Measurements from ENCODE around the gene CBFA2T2.

Gene CBFA2T2

DNA sequence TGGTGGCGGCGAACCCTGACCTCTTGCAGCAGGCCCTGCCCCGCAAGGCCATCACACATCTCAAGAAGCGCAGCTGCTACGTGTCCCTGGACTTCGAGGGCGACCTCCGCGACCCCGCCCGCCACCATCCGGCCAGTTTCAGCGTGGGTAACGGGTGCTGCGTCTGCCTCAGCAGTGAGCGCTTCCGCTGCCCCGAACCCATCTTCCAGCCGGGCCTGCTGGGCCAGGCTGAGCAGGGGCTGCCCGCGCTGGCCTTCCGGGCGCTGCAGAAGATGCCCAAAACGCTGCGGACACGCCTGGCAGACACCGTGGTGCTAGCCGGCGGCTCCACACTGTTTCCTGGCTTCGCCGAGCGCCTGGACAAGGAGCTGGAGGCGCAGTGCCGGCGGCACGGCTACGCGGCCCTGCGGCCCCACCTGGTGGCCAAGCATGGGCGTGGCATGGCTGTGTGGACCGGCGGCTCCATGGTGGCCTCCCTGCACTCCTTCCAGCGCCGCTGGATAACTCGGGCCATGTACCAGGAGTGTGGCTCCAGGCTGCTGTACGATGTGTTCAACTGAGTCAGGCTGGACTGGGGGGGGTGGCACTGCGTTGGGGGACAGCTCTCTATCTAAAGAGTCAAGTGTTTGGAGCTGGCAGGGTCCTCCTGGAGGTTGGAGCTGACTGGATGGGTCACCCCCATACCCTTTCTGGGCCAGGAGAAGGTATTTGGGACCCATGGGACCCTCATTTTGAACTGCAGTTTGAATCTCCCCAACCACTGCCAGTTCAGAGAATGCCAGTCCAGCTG is 178.0 kb downstream of the CBFA2T2 start:
- DNase-seq (ENCODE audit: low spot score), result peak; percentile 92

- DNase-seq (ENCODE audit: low spot score), result no peak
These were observed 178.7 kb downstream of the CBFA2T2 start for GRCh38 chr20:33668466-33669155.

GRCh38 chr20:33669224-33669623 is 179.3 kb downstream of the CBFA2T2 start:
- DNase-seq (ENCODE audit: low spot score), result no peak

DNA sequence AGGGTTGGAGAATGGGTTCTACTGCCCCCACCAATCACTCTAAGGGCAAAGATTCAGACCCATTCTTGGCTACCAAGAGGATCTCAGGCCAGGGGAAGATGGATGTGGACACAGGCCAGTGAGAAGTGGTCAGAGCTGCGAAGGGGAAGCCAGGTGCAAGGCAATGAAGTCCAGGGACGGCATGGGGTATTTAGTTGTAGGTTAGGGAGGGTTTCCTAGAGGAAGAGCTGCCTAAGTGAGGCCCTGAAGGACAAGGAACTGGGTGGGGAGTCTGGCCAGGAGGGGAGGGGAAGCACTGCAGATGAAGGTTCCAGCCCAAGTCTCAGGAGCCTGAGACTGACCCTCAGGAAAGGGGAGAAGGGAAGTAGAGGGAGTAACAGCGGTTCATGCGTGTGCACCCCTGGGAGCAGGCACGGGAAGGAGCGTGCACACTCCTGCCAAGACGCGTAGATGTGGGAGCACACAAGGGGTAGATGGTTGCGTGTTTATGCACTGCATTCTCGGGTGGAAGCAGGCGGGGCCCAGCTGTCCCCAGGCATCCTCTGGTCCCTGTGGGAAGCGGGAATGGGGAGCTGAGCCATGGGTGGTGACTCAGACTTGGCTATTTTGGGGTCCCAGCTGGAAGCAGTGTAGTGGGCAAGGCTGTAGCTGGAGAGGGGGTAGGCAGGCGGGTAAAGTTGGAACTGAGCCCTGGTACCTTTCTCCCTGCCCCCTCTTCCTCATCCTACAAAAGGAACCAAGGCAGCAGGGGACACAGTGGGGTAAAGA is 180.2 kb downstream of the CBFA2T2 start:
- no peak for DNase-seq (ENCODE audit: low spot score)

DNA sequence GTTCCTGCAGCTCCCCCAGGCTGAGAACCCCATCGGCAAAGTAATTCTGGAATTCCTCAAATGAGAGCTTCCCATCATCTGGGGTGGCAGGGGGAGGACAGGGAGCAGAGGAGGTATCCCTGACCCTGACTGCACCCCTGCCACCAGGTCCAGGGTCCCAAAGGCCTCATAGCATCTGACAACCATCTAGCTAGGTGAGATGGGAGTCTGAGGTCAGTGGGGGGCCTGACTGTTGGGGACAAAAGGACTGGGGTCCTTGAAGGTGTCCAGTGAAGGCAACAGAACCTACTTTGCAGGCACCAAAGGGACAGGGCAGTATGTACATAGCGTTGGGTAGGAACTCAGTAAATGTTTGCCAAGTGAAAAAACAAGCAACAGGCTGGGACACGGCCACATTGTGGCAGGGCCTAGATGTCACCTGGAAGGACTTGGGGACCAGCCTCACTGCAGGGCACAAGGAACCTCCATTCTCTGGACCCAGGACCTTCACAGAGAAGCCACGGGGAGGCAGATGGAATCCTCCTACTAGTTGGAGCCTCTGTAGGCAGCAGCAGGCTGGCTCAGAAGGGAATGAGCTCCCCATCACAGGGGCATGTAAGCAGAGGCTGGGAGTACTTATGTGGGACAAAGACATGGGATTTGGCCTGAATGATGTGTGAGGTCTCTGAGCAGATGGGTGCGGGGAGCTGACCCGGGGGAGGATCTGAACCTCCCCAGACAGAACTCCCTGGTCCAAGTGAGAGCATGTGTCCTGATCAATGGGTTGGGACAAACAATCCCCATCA is 181.0 kb downstream of the CBFA2T2 start:
- DNase-seq (ENCODE audit: low spot score), result no peak

DNA sequence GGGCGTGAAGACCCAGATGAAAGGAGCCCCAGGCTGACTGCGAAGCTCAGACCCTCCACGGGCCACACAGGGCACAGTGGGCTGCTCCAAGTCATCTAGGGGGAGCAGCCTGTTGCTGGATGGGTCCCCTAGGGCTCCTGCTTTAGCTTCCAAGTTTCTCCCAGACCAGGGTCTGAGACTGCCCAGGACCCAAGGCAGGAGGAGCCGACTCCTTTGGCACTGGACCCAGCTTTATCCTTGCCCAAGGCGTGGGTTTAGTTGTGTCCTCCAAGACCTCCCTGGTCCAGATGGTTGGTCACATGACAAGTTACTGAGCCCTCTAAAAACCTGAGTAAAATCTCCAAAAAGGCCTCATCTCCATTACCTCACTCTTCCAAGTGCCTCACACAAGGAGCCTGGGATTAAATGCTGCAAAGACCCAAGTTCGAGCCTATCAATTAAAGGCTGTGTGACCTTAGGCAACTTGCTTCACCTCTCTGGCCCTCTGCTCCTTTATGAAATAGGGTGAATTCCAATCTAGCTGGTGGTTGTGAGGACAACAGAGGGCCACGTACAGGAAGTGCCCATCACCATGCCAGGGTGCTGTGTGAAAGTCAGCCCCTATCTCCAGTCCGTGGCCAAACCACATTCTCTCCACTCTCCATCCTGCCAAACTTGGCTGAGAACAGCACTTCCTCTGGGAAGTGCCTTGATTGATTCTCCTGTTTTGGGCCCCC is 181.8 kb downstream of the CBFA2T2 start:
- DNase-seq (ENCODE audit: low spot score), result no peak

DNA sequence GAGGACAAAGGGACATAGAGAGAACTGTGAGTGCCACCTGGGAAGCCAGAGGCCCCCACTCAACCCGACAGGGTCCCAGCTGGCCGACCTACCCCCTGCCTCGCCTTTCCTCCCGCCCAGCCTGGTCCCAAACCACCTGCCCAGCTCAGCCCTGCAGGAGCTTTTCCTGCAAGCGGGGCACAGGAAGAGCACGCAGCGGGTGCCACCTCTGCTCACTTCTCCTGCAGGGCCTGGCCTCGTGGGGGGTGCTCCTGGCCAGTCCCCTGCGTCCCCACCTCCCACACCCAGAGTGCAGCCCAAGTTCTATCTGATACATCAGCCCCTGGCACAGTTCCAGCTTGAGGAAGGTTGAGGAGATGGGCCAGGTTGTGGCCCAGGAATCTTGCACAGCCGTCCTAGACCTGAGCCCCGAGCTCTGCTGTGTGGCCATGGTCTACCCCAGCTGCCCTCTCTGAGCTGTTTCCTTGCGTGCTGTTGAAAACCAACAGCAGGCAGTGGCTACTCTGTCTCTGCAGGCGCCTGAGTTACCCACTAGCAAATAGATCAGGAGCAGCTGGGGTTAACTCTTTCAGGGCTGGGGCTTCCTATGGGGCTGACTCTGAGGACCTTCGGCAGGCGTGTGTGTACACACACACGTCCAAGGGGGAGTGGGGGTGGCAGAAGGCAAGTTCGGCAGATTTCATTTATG is 182.7 kb downstream of the CBFA2T2 start:
- peak; percentile 63 for DNase-seq (ENCODE audit: low spot score)

DNA sequence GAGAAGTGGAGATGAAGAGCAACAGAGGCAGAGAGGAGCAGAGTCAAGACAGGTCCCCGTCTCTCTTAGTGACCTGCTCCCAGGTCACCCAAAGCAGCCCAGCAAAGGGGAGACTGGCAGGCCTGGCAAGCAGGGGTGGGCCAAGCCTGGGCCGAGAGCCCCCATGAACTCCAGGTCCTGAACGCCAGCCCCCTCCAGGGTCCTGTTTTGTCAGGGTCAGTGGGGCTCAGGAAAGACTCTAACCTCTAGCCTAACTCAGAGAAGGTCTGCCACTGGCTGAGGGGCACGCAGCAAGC is 183.2 kb downstream of the CBFA2T2 start:
- DNase-seq (ENCODE audit: low spot score), result no peak

DNA sequence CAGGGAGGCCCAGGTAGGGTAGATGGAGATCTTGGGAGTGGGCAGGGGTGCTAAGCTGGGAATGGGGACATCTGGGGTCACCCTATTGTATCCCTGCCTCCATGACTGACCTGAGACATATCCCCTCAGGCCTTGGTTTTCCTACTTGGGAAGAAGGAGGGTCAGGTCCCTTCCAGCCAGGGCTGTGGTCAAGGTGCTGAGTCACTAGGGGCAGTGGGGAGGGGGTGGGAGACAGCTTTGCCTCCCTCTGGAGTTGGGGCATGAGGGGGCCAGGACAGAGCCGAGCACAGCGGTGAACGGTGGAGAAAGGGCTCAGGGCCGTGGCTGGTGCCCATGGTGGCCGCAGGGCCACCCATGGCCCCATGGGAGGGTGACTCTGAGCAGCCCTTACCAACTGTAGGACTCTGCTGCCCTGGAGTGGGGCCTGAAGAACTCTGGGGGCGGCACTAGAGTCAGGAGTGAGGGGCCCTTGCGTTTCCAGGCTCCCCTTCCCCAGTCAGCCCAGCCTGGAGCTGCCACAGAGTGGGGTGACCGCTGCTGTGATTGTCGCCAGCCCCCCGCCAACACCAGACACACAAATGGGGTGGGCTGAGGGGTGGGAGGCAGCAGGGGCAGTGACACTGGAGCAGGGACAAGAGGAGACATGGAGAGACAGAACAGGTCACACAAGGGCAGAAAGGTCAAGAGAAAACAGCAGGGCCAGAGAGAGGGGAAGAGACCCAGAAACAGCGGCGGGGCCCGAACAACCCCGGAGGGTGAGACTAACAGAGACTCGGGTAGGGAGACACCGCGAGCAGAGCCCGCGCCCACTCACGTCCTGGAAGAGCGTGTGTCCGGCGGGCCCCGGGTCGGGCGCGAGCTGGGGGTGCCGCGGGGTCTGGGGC is 183.8 kb downstream of the CBFA2T2 start:
- peak; percentile 51 for DNase-seq (ENCODE audit: low spot score)

DNA sequence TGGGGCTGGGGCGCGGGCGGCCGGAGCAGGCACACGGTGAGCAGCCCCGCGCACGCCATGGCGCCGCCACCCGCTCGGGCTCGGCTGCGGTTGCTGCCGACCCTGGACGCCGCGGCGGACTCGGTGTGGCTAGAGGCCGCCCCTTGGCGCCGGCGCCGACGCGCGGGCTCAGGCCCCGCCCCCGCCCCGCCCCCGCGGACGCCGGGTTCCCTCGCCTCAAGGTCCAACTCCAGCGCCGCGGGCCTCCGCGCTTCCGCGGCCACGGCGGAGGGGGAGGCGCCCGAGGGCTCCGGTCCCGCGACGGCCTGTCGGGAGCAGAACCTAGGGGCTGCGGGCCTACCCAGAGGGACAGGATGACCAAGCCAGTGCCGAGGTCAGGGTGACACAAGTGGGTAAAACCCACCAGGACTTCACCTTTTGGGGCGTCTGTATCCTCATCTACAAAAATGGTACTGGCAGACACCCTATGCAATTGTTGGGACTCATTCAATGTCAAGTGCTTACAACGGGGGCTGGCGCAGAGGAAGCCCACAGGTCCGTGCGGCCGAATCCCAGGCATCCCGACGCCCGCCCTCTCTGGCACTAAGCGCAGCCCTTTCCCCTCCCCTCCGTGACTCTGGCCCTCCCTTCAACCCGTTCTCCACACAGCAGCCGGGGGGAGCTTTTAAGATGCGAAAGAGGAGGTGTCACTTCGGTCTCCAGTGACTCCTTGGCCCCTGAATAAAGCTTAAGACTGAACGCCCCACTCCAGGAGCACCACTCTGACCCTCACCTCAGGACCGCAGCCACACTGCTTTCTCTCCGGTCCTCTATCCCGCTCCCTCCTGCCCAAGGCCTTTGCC is 184.6 kb downstream of the CBFA2T2 start, which contains the start of gene NECAB3:
Gene NECAB3 (minus strand): TSS at position 135 of the 842 bp plus-strand sequence. CDS start 76 bp downstream, at position 59.
- peak; percentile 85 for DNase-seq (ENCODE audit: low spot score)

DNA sequence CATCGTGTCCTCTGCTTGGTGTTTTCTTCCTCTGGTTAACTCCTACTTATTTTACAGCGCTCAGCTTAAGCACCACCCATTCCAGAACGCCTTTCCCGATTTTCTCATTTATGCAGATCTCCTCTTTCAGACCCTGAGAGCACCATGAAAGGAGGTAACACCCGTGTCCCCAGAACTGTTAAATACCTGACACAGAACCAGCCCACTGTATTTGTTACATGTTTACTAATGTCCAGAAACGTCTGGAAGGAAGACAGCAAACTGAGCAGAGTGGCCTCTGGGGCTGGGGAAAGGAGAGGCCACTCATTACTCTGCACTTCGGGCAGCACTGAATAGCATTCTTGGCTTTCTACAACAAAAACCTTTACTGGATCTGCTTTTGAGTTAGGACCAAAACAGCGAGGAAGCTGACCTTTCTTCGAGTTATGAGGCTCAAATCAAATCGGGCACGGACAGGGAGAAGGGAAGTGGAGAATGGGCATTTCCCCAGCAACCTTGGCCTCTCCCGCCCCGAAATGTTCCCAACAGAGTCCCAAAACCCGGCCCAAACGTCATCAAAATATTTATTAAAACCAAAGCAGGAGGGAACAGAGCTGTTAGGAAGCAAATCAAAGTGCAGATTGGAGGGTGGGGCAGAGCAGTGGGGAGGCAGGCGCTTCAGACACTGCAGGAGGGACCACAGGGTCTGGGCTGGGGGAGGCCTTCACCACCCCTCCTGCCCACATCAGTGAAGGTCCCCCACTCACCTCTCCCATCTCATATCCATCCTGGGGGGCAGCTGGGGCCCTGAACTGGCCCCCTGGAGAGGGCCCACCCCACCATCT is 185.5 kb downstream of the CBFA2T2 start:
- no peak for DNase-seq (ENCODE audit: low spot score)

GRCh38 chr20:33676121-33676520 is 186.2 kb downstream of the CBFA2T2 start:
- DNase-seq (ENCODE audit: low spot score), result no peak

GRCh38 chr20:33676652-33677645 is 187.1 kb downstream of the CBFA2T2 start:
- DNase-seq (ENCODE audit: low spot score), result no peak

- DNase-seq (ENCODE audit: low spot score), result no peak
These were observed 188.3 kb downstream of the CBFA2T2 start for GRCh38 chr20:33677991-33678702.

DNA sequence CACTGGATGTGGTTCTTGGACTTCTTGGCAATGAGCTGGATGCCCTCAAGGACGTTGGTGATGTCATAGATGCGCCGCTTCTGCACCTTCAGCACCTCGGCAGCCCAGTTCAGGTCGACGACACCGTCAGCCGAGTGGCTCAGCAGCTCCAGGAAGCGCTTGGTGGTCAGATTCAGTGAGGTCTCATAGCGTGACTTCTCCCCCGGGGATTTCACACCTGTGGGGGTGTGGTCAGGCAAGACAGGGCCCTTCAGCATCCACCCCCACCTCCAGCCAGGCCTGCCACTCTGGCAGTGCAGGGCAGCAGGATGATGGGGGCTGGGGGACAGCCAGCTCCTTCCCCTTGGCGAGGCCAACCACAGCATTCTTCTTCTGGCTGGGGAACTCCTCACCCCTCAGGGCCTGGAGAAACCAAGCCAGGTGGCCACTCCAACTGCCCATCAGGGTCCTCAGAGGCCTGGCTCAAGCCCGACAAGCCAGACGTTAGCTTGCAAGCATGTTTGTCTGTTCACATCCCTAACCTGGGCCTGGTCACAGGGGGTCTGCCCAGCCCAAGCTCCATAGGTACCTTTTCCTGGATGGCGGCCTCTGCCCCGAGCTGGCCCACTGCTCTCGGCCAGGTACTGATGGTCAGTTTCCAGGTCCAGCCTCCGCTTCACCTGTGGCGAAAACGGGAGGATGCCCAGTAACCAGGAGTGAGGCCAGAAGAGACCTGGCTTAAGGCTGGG is 190.0 kb downstream of the CBFA2T2 start:
- DNase-seq (ENCODE audit: low spot score), result no peak

All from RKO (cell line).